OCI-LY7 (cell line): ENCODE measurements around the gene AEN.
A peak's percentile ranks its signal among the peaks of the same experiment; 100 is the strongest.

Experiments used
- EZH2phosphoT487 ChIP-seq: fragments of 200-600 bp; sonication (generic); IDR thresholded peaks from 2 replicates; pipeline ENCODE4 v1.6.1; 2018; ENCODE audit warnings: low read depth, borderline replicate concordance, mild to moderate bottlenecking, mixed run types, antibody characterized with exemption, low read length, moderate library complexity, mixed read lengths
- TF ChIP-seq, protein P1 (sequence below): fragments of 200-600 bp; sonication (generic); conservative IDR thresholded peaks from 2 replicates; pipeline ENCODE4 v1.5.1; 2014; ENCODE audit warnings: mild to moderate bottlenecking, antibody characterized with exemption, low read length, moderate library complexity, mixed read lengths

GRCh38 chr15:88610701-88611231, 10.4 kb upstream of the AEN start:
- TF ChIP-seq, protein P1, sequence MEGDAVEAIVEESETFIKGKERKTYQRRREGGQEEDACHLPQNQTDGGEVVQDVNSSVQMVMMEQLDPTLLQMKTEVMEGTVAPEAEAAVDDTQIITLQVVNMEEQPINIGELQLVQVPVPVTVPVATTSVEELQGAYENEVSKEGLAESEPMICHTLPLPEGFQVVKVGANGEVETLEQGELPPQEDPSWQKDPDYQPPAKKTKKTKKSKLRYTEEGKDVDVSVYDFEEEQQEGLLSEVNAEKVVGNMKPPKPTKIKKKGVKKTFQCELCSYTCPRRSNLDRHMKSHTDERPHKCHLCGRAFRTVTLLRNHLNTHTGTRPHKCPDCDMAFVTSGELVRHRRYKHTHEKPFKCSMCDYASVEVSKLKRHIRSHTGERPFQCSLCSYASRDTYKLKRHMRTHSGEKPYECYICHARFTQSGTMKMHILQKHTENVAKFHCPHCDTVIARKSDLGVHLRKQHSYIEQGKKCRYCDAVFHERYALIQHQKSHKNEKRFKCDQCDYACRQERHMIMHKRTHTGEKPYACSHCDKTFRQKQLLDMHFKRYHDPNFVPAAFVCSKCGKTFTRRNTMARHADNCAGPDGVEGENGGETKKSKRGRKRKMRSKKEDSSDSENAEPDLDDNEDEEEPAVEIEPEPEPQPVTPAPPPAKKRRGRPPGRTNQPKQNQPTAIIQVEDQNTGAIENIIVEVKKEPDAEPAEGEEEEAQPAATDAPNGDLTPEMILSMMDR: 0 out of 2 replicates have a peak, but pooled peaks have one; percentile 30
- no peak for TF ChIP-seq EZH2phosphoT487
